Stimulated activated CD4-positive, alpha-beta T cell treated with anti-CD3 and anti-CD28 coated beads, Interleukin-15, amount 100 ng/mL, for 48 hours (primary cell): Measurements from ENCODE around the gene LIMA1.
A peak's percentile ranks its signal among the peaks of the same experiment; 100 is the strongest.
"Not testable (repeated sequence)": the region's sequence is repeated elsewhere in the genome, so short reads cannot be mapped to it uniquely, and the experiment has no call there.

Source experiments
- DNase-seq, 2 donors: peaks; one replicate each; pipeline ENCODE4 v3.0.0-alpha.2; 2020; ENCODE audit warnings: low read depth in 2 of 2

LIMA1 gene

DNA sequence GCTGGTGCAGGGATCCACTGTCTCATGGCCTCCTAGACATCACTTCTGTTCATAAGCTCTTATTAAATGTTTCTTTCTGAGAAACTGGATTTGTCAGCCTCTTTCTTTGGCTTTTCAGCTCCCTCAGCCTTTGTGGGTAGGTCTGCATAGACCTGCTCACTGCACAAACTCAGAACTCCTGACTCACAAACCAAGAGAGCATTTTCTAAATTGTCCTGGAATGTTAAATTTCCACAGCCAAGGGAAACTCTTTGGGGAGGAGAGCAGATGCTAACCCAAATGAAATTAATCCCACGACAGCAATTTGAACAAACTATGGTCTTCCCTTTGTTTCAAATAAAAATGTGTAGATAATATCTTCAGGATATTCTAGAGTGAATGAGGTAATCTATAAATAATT is 96.6 kb downstream of the LIMA1 start:
- DNase-seq = no peak

DNA sequence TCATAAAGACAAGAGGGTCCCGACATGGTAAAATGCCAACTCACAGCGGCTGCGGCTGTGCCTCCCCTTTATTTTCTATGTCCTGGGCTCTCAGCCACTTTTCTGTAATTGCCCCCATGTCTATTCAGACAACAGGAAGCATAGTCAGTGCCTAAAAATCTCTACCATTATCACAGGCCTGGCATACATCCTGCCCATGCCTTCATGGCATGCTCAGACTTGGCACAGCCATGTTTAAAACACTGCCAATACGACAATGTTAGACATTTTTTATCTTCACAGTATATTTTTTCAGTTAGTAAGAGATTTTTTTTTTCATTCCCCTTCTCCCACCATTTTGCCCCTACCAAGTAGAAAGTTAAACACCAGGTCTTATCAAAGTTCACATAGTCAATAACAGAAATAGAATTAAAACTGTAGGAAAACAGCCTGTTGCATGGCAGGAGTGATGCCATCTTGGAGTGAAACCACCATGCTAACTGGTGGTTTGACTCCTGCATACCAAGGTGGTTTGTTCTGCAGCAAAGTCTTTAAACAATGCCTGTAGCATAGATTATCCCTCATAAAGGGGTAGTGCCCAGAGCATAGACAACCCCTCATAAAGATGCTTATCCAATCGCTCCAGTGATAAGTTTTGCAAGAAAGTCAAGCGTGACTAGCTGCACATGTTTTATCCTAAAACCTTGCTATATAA is 97.2 kb downstream of the LIMA1 start:
- DNase-seq = no peak

GRCh38 chr12:50185301-50185895 is 97.9 kb downstream of the LIMA1 start:
- DNase-seq = no peak

- no peak for DNase-seq
Observed at GRCh38 chr12:50184261-50184660, 99.1 kb downstream of the LIMA1 start.

GRCh38 chr12:50182461-50182860 is 100.9 kb downstream of the LIMA1 start:
- no peak for DNase-seq

- DNase-seq = no peak
Observed at GRCh38 chr12:50181691-50182090, 101.6 kb downstream of the LIMA1 start.

GRCh38 chr12:50175716-50176026 is 107.6 kb downstream of the LIMA1 start:
- no peak for DNase-seq

DNA sequence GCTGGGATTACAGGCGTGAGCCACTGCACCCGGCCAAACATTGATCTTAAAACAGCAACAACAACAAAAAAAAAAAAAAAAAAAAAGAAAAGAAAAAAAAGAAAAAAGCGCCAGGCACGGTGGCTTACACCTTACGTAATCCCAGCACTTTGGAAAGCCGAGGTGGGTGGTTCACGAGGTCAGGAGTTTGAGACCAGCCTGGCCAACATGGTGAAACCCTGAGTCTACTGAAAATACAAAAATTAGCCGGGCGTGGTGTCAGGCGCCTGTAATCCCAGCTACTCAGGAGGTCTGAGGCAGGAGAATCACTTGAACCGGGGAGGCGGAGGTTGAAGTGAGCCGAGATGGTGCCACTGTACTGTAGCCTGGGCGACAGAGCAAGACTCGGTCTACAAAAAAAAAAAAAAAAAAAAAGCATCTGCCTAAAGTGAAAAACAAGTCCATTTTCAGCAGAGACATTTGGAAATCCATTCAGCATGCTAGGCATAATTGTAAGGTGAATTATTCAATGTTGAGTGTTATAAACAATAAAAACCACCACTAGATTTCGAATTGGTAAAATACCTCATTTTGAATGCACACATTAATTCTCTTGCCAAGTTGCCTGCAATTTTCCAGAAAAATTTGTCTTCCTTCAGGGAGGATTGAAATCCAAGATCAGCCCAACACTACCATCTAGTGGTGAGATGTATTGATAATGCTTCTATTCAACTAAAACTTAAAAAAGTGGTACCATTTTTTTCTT is 108.2 kb downstream of the LIMA1 start:
- DNase-seq = no peak

DNA sequence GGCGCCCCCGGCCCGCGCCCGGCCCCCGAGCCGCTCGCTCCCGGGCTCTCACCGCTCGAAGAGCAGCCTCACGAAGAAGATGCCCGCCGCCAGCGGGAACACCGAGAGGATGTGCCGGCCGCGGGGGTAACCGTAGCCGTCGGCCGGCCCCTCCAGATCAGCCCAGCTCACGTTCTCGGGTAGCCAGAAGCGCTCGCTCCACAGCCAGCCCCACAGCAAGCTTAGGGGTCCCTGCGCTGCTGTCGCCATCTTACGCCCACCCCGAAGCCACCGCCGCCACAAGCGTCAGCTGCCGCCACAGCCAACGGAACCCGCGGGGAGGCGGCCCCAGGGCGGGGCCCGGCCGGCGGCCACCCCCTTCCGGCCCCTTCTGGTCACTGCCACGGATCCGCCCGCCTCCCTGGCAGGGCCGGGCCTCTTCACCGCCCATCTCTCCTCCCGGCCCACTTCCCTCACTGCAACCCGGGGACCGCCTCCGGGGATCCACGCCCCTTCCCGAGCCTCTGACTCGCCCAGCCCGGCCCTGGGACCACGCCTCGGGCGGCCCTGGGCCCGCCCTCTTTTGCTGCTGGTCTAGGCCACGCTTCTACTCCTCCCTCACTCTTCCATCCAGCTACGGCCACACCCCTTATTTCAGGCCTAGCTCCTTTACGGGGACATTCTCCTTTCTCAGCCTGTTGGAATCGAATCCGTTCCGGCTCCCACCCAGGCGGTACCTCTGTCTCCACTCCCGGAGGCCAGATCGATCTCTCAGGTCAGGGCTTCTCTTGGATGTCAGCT is 116.1 kb downstream of the LIMA1 start, which contains the start of gene CERS5:
Gene CERS5 (minus strand): TSS at position 321 of the 780 bp plus-strand sequence. CDS start 72 bp downstream, at position 249.
- peak; percentile 96 to 98 for DNase-seq

DNA sequence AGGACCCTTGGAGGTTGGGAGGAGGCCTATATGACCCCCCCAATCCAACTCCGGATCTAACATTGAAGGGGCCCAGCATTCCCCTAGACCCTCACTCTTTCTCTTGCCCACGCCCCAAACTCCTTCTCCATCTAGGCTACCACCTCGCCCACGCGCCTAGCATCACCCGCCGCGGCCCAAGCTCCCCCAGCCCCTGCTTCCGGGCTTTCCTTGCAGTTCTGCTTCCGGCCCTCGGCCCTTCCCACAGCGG is 116.6 kb downstream of the LIMA1 start:
- peak; percentile 56 to 57 for DNase-seq

- DNase-seq = no peak
Observed at GRCh38 chr12:50164963-50165362, 118.4 kb downstream of the LIMA1 start.

DNA sequence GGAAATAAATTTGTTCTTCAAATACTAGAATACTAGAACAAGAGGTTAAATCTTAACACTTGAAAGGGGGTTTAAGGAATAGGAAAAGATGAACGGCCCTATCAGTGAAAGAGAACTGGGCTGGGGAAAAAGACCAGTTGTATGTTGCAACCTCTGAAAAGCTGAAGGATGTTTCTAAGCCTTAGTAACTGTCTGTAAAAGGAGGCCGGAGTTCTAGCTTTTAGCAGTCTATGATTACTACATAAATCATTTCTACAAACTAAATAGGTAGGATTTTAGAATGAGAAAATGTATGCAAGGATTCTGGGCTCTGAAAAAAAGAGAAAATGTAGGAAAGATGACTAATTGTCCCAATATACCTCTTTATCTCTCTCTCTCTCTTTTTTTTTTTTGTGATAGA is 121.1 kb downstream of the LIMA1 start:
- DNase-seq = no peak

DNA sequence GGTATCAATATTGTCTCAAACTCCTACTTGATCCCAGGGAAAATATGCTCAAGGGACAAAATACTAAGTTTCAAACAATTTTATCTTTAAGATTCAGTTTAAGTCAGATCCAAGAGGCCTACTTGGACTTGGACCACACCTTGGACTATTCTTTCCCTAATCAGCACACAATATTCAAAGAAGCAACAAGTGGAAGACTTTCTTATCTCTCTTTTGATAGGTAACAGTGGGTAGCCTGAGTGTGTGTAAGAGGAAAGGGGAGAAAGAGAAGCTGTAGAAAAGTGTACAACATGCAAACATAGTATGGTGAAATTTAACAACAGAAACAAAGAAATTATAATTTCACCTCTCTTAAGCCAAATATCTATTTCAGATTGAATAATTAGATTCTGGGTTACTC is 122.7 kb downstream of the LIMA1 start:
- DNase-seq = no peak

DNA sequence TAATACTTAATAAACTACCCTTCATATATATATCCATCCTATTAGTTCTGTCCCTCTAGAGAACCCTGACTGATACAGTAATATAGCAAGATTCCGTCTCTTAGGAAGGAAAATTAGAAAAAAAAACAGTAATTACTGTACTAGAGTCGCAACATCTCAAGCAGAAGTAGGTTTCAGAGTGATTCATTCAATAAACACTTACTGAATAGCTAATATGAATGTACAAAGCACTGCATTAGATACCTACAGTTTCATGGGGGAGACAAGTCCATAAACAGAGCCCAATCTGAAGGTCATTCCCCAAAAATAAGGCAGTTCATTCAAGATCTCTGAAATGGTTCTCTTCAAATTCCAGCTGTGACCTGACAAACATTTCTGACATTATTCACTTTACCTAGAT is 126.1 kb downstream of the LIMA1 start:
- no peak for DNase-seq

- DNase-seq = no peak
Observed at GRCh38 chr12:50156641-50157040, 126.7 kb downstream of the LIMA1 start.

DNA sequence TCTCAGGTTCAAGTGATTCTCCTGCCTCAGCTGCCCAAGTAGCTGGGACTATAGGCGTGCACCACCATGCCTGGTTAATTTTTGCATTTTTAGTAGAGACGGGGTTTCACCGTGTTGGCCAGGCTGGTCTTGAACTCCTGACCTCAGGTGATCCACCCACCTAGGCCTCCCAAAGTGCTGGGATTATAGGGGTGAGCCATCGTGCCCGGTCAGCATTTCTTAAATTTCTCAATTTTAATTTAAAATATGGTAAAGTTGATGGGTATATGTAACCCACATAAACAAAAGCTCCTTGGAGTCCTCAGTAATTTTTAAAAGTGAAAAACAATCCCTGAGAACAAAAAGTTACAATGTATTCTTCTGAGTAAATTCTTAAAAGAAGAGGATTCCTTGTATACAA is 128.4 kb downstream of the LIMA1 start:
- not testable (repeated sequence) for DNase-seq

DNA sequence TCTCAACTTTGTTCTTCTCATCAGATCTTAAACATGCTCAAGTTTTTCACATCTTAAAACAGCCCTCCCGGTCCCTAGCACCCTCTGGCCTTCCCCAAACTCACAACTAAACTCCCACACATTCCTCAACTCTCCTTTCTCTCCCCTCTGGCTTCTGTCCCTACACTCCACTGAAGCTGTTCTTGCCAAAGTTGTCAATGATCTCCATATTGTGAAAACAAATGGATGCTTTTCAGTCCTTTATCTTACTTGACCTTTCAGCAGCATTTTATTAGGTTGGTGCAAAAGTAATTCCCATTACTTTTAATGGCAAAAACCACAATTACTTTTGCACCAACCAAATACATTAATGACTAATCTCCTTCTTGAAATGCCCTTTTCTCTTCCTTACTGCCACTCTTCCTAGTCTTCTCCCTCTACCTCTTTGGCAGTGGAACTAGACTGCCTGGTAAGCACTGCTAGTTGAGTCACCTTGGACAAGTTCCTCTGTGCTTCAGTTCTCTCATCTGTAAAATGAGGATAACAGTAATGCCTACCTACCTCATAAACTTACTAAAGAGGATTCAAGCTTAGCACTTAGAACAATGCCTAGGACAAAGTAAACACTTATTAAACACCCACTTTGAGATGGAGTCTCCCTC is 132.2 kb downstream of the LIMA1 start:
- no peak for DNase-seq

GRCh38 chr12:50149311-50149710 is 134.0 kb downstream of the LIMA1 start:
- DNase-seq = no peak

GRCh38 chr12:50148011-50148410 is 135.3 kb downstream of the LIMA1 start:
- not testable (repeated sequence) for DNase-seq

- DNase-seq = no peak
Observed at GRCh38 chr12:50147281-50147680, 136.0 kb downstream of the LIMA1 start.

GRCh38 chr12:50145439-50145838 is 137.9 kb downstream of the LIMA1 start:
- no peak for DNase-seq

- no peak for DNase-seq
Observed at GRCh38 chr12:50142993-50143392, 140.3 kb downstream of the LIMA1 start.
